ENCODE data around the gene GDPD1. TPM values are rescaled to one million over a fixed set of nuclear protein-coding genes. Genes with fewer than 3 reads are reported as not detected.

GDPD1 gene
- total and polyA plus RNA-seq, 4 donors, result 1.2 to 8.7 (median 2.1) TPM

DNA sequence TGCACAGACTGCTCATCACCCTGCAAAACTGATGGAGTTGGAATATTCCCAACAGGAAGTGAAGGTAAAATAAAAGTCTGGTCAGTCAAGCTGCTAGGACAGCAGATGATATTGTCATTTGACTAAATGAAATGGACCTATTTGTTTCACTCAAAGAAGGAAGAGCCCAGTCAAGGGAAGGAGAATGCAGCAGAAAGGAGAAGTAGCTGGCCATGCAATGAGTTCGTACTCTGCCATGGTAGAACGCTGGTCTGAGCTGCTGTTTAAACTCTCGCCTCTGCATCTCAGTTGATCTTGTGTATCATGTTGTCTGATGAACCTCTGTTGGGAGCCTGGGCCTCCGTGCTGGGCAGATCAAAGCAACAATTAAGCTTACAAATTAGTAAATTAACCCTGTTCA is 95.6 kb downstream of the GDPD1 start:
- no peaks in the 10 kb centered on the region for H3K9me3 ChIP-seq (ENCODE audit: control insufficient read depth in 4 of 4, insufficient read depth in 3 of 4, low read length in 3 of 4)
- H3K4me1 ChIP-seq (ENCODE audit: control insufficient read depth in 5 of 5, insufficient read depth in 5 of 5, low read length in 5 of 5), result peaks cover 0 to 3% (median 0%) of the 10 kb centered on the region in 5 donors
- H3K36me3 ChIP-seq (ENCODE audit: control insufficient read depth in 4 of 4, insufficient read depth in 4 of 4, low read length in 4 of 4), result no peaks in the 10 kb centered on the region
- H3K27me3 ChIP-seq (ENCODE audit: control insufficient read depth in 3 of 3, insufficient read depth in 3 of 3, low read length in 2 of 3), result no peaks in the 10 kb centered on the region
- H3K4me3 ChIP-seq, result no peak overlapping the region
- ATAC-seq (ENCODE audit: insufficient read depth, low FRiP score), result no peak
- TF ChIP-seq, protein P1, sequence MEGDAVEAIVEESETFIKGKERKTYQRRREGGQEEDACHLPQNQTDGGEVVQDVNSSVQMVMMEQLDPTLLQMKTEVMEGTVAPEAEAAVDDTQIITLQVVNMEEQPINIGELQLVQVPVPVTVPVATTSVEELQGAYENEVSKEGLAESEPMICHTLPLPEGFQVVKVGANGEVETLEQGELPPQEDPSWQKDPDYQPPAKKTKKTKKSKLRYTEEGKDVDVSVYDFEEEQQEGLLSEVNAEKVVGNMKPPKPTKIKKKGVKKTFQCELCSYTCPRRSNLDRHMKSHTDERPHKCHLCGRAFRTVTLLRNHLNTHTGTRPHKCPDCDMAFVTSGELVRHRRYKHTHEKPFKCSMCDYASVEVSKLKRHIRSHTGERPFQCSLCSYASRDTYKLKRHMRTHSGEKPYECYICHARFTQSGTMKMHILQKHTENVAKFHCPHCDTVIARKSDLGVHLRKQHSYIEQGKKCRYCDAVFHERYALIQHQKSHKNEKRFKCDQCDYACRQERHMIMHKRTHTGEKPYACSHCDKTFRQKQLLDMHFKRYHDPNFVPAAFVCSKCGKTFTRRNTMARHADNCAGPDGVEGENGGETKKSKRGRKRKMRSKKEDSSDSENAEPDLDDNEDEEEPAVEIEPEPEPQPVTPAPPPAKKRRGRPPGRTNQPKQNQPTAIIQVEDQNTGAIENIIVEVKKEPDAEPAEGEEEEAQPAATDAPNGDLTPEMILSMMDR (IDR thresholded peaks at IDR 0.05; ENCODE audit: control extremely low read depth, extremely low read depth), result no peak
- H3K9ac ChIP-seq (ENCODE audit: insufficient read depth in 1 of 2, low read length in 2 of 2), result no peak overlapping the region
- WGBS, 2 donors, result 58 to 61% methylated on average over 4 of the region's 4 CpGs
- DNase-seq, result no peak
- no peak overlapping the region for H3K27ac ChIP-seq (ENCODE audit: low read depth in 1 of 2, low read length in 1 of 2)

Small RNAs within 50 kb of the gene (small RNA-seq; reads per million reads assigned to genes)
- gene RF00019 (ENCODE audit: low replicate concordance) (not detected), gene SNRPGP17 (ENCODE audit: low replicate concordance) (not detected)

Other genes with a start within 250 kb of the GDPD1 start
- 10 to 100 TPM; 24.2 to 39.0 TPM for gene TRIM37, start 113.6 kb upstream of the GDPD1 start, total RNA-seq
- 1 to 10 TPM; 9.1 to 9.4 TPM for gene TRIM37, start 113.6 kb upstream of the GDPD1 start, polyA plus RNA-seq
- 10 to 100 TPM; 22.2 to 46.7 TPM for gene SKA2, start 65.3 kb upstream of the GDPD1 start, total RNA-seq
- gene SKA2, start 65.3 kb upstream of the GDPD1 start, polyA plus RNA-seq, result 10 to 100 TPM; 20.0 to 35.7 TPM
- gene PRR11, start 64.8 kb upstream of the GDPD1 start, total RNA-seq, result 1 to 10 TPM; 2.5 to 4.2 TPM
- gene PRR11, start 64.8 kb upstream of the GDPD1 start, polyA plus RNA-seq, result 1 to 10 TPM in 1 of 2 donors, under 1 TPM in 1; 0.63 to 1.6 TPM
- 10 to 100 TPM; 11.3 to 17.3 TPM for gene SMG8, start 10.5 kb upstream of the GDPD1 start, total RNA-seq
- gene SMG8, start 10.5 kb upstream of the GDPD1 start, polyA plus RNA-seq, result 1 to 10 TPM; 3.1 to 8.2 TPM
- gene YPEL2, start 111.1 kb downstream of the GDPD1 start, total RNA-seq, result 10 to 100 TPM; 14.3 to 47.0 TPM
- 1 to 10 TPM; 7.8 to 8.5 TPM for gene YPEL2, start 111.1 kb downstream of the GDPD1 start, polyA plus RNA-seq